Panc1 (cell line): ENCODE results near the gene KMO. TPM values are rescaled to one million over a fixed set of nuclear protein-coding genes. Genes with fewer than 3 reads are reported as not detected.

Source experiments
- ATAC-seq: fragments of 200-7000 bp; cut with Tn5 transposase; 2 replicates; pipeline ENCODE4 v1.9.1; 2020; ENCODE audit warnings: mild to moderate bottlenecking, moderate library complexity
- BruUV-seq: library from RNA; stranded (reverse); fragments of 400-500 nt; replicated peaks from 2 replicates; lab custom pipeline; 2021; lab: Mats Ljungman, UMichigan
- CTCF ChIA-PET: fragments of 300-600 bp; sonication (Branson Sonifier 250); formaldehyde crosslinking; loops from one replicate; lab custom pipeline; 2022; ENCODE audit warnings: antibody characterized with exemption; lab: Charles Lee
- POLR2A ChIA-PET: fragments of 300-600 bp; sonication (Branson Sonifier 250); formaldehyde crosslinking; loops from one replicate; lab custom pipeline; 2022; ENCODE audit warnings: antibody characterized with exemption; lab: Charles Lee
- DNase-seq: peaks from one replicate; pipeline ENCODE4 v3.0.0-alpha.2; 2010; ENCODE audit warnings: low read depth, low spot score
- H3K27ac ChIP-seq: 2 replicates; pipeline ENCODE4 v1.5.1; 2011; ENCODE audit warnings: mild to moderate bottlenecking, low read length, inconsistent platforms
- H3K27me3 ChIP-seq: fragments of 200-500 bp; sonication (Bioruptor generic); 2 replicates; pipeline ENCODE4 v1.6.0; 2014; ENCODE audit warnings: low read length, inconsistent platforms; ENCODE audit not compliant: control insufficient read depth, insufficient read depth
- H3K36me3 ChIP-seq: fragments of 200-500 bp; sonication (Bioruptor generic); 2 replicates; pipeline ENCODE4 v1.5.1; 2014; ENCODE audit warnings: inconsistent platforms, mild to moderate bottlenecking, low read length, moderate library complexity; ENCODE audit not compliant: control insufficient read depth, insufficient read depth
- H3K4me1 ChIP-seq: 2 replicates; pipeline ENCODE4 v1.5.1; 2011; ENCODE audit warnings: inconsistent platforms, mild to moderate bottlenecking, low read length, moderate library complexity; ENCODE audit not compliant: control insufficient read depth, insufficient read depth
- H3K4me3 ChIP-seq, 2 experiments: 2 replicates each; pipeline ENCODE4 v1.5.1; 2011 to 2012; ENCODE audit warnings: low read depth in 2 of 2, low read length in 2 of 2, mild to moderate bottlenecking in 2 of 2, inconsistent platforms in 1 of 2, moderate library complexity in 1 of 2
- H3K9me3 ChIP-seq: fragments of 200-500 bp; sonication (Bioruptor generic); 2 replicates; pipeline ENCODE4 v1.5.1; 2014; ENCODE audit warnings: low read depth, mild to moderate bottlenecking, inconsistent platforms, low read length, moderate library complexity; ENCODE audit not compliant: control insufficient read depth, insufficient read depth
- CTCF ChIP-seq: fragments of 450-650 bp; IDR thresholded peaks from 2 replicates; pipeline ENCODE4 v1.5.1; 2017; ENCODE audit warnings: mild to moderate bottlenecking
- POLR2AphosphoS5 ChIP-seq: IDR thresholded peaks from 2 replicates; pipeline ENCODE4 v1.6.1; 2012; ENCODE audit warnings: mild to moderate bottlenecking, low read depth, low read length, moderate library complexity
- SIN3A ChIP-seq: IDR thresholded peaks from 2 replicates; pipeline ENCODE4 v1.6.1; 2012; ENCODE audit warnings: low read depth, mild to moderate bottlenecking, low read length, moderate library complexity, borderline replicate concordance; ENCODE audit not compliant: insufficient read depth
- TCF7L2 ChIP-seq: IDR thresholded peaks from 2 replicates; pipeline ENCODE4 v1.6.1; 2011; ENCODE audit warnings: mild to moderate bottlenecking, low read depth, low read length, inconsistent platforms
- in situ Hi-C: cut with HindIII; loops from 2 replicates; pipeline ENCODE4 v1.10.0; 2016; ENCODE audit warnings: low sequenced_read_pairs, low pct_unique_long_range_greater_than_20kb
- intact Hi-C: fragments of 100-400 bp; cut with micrococcal nuclease; formaldehyde crosslinking; loops from one replicate; pipeline ENCODE4 v1.10.0; 2022; ENCODE audit not compliant: unreplicated experiment
- total RNA-seq: library from RNA; stranded (reverse); gene quantifications from one replicate; pipeline ENCODE4 v1.2.1, GENCODE V29; 2021; ENCODE audit not compliant: unreplicated experiment
- TF ChIP-seq, protein P1 (sequence below), 2 experiments: IDR thresholded peaks; 2 replicates each; pipeline ENCODE4 v1.6.1; 2011 to 2012; ENCODE audit warnings: low read depth in 2 of 2, control low read depth in 1 of 2, low read length in 1 of 2, mild to moderate bottlenecking in 1 of 2, moderate library complexity in 1 of 2; ENCODE audit not compliant: insufficient read depth in 1 of 2

Gene KMO
- total RNA-seq, 1 experiment from 2014 or later = 1.8 TPM

GRCh38 chr1:241639623-241640148, 107.5 kb downstream of the KMO start:
- Histone ChIP-seq H3K9me3 (peaks cover 4% of the 10 kb centered on the region; the same call in 1 of the 2 replicates), H3K27me3 (no peaks in the 10 kb centered on the region), H3K4me3 (peak overlapping the region; percentile 83 to 88), H3K4me1 (peaks cover 10% of the 10 kb centered on the region; the same call in 1 of the 2 replicates), H3K27ac (peak overlapping the region; percentile 88), H3K36me3 (peaks cover 3% of the 10 kb centered on the region)
- TF ChIP-seq, protein P1, sequence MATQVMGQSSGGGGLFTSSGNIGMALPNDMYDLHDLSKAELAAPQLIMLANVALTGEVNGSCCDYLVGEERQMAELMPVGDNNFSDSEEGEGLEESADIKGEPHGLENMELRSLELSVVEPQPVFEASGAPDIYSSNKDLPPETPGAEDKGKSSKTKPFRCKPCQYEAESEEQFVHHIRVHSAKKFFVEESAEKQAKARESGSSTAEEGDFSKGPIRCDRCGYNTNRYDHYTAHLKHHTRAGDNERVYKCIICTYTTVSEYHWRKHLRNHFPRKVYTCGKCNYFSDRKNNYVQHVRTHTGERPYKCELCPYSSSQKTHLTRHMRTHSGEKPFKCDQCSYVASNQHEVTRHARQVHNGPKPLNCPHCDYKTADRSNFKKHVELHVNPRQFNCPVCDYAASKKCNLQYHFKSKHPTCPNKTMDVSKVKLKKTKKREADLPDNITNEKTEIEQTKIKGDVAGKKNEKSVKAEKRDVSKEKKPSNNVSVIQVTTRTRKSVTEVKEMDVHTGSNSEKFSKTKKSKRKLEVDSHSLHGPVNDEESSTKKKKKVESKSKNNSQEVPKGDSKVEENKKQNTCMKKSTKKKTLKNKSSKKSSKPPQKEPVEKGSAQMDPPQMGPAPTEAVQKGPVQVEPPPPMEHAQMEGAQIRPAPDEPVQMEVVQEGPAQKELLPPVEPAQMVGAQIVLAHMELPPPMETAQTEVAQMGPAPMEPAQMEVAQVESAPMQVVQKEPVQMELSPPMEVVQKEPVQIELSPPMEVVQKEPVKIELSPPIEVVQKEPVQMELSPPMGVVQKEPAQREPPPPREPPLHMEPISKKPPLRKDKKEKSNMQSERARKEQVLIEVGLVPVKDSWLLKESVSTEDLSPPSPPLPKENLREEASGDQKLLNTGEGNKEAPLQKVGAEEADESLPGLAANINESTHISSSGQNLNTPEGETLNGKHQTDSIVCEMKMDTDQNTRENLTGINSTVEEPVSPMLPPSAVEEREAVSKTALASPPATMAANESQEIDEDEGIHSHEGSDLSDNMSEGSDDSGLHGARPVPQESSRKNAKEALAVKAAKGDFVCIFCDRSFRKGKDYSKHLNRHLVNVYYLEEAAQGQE (IDR thresholded peaks at IDR 0.05; ENCODE audit: insufficient read depth in 1 of 2, low read depth in 2 of 2, low read length in 1 of 2) = no peak
- TF ChIP-seq SIN3A (no peak), CTCF (no peak), POLR2AphosphoS5 (no peak), TCF7L2 (no peak)
- in situ Hi-C loops (no loop called here), intact Hi-C loops (no loop called here)
- CTCF ChIA-PET = interaction anchor here (0.6 kb wide), 1 partner anchor 121 kb away, joined by 5 read pairs; no protein-coding TSS in a partner anchor
- POLR2A ChIA-PET = no interaction called here
- no TSS peak for BruUV-seq
- no peak for DNase-seq
- peak; percentile 81 for ATAC-seq

DNA sequence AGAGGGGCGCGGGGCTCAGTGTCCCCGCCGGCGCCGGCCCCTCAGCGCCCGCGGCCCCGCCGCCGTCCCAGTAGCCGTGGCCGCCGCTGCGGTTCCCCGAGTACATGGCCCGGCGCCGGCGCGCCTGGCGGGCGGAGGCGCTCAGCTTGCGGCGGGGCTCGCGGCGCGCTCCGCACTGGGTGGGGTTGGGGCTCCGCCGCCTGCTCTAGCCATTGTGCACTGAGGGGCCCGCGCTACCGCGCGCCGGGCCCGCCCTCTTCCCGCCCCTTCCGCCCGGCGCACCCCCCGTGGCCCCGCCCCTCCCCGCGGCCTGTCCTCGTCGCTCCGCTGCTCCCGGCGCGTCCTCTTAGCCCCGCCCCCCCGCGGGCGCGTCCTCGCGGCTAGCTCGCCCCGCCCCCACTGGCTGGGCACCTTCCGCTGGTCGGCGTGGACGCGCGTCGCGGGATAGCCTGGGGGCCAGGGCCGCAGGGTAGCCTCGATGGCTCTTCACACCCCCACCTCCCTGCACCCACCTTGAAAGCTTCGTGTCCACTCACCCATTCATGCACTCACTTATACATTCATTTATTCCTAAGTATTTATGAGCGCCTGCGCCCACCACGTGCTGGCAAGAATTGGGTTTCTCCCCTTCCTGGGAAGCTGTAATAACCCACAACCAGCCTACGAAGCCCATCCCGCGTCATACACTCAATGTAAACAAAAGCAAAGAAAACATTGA, 108.1 kb downstream of the KMO start, which contains the start of the genes CHML and OPN3:
TSS of gene CHML (minus strand) at position 221 of the 718 bp plus-strand sequence. CDS start 4,603 bp downstream, outside the sequence.
TSS of gene OPN3 (minus strand) at position 221 of the 718 bp plus-strand sequence. CDS start at position 106, 115 bp downstream.
- H3K4me3 ChIP-seq = peak within 1 kb of the TSS; percentile 83 to 88
- in situ Hi-C loops = no loop called here
- CTCF ChIA-PET = interaction anchor here (0.6 kb wide), 1 partner anchor 122 kb away, joined by 5 read pairs; no protein-coding TSS in a partner anchor
- no peak for DNase-seq
- peaks cover 4% of the 10 kb centered on the region; the same call in 1 of the 2 replicates for H3K9me3 ChIP-seq
- no TSS peak for BruUV-seq
- POLR2A ChIA-PET = interaction anchor here (0.6 kb wide), 2 partner anchors 17 to 53 kb away, joined by 3 to 7 read pairs; no protein-coding TSS in a partner anchor
- H3K4me1 ChIP-seq = peaks cover 10% of the 10 kb centered on the region; the same call in 1 of the 2 replicates
- intact Hi-C loops = no loop called here
- H3K36me3 ChIP-seq = peaks cover 2% of the 10 kb centered on the region
- H3K27me3 ChIP-seq = no peaks in the 10 kb centered on the region
- peak; percentile 74 for TF ChIP-seq POLR2AphosphoS5
- TF ChIP-seq, protein P1 (IDR thresholded peaks at IDR 0.05; ENCODE audit: insufficient read depth in 1 of 2, low read depth in 2 of 2, low read length in 1 of 2) = no peak
- no peak for TF ChIP-seq TCF7L2
- peak; percentile 68; the same call in 1 of the 2 replicates for TF ChIP-seq SIN3A
- no peak for TF ChIP-seq CTCF
- peak within 1 kb of the TSS; percentile 88 for H3K27ac ChIP-seq
- ATAC-seq = peak; percentile 98
